Lower lobe of right lung (tissue), 2 donors: ENCODE results near the gene FIGNL1. TPM values are rescaled to one million over a fixed set of nuclear protein-coding genes. Genes with fewer than 3 reads are reported as not detected.

ENCODE experiments used
- ATAC-seq, 2 donors: fragments of 200-7000 bp; cut with Tn5 transposase; one replicate each; pipeline ENCODE4 v1.9.1; 2020 to 2022; ENCODE audit warnings: mild to moderate bottlenecking in 2 of 2, moderate library complexity in 2 of 2
- DNase-seq: peaks from one replicate; pipeline ENCODE4 v3.0.0-alpha.2; 2020
- H3K27ac ChIP-seq: fragments of 200-600 bp; one replicate; pipeline ENCODE4 v1.8.0; 2022
- H3K27me3 ChIP-seq: fragments of 200-600 bp; one replicate; pipeline ENCODE4 v1.8.0; 2022; ENCODE audit warnings: low read depth
- H3K36me3 ChIP-seq: fragments of 200-600 bp; one replicate; pipeline ENCODE4 v1.8.0; 2022; ENCODE audit warnings: mild to moderate bottlenecking
- H3K4me1 ChIP-seq: fragments of 200-600 bp; one replicate; pipeline ENCODE4 v1.8.0; 2022
- H3K4me3 ChIP-seq: fragments of 200-600 bp; one replicate; pipeline ENCODE4 v1.8.0; 2022; ENCODE audit warnings: mild to moderate bottlenecking
- H3K9me3 ChIP-seq: fragments of 200-600 bp; one replicate; pipeline ENCODE4 v1.8.0; 2022
- intact Hi-C: fragments of 100-400 bp; cut with DNase I; formaldehyde crosslinking; loops from one replicate; pipeline ENCODE4 v1.11.0; 2022
- long read RNA-seq: library from polyadenylated mRNA; unstranded; transcript quantifications from one replicate; pipeline ENCODE4 v2.0.0, GENCODE V29; 2021
- total RNA-seq: library from RNA; stranded (reverse); fragmentation: NEBNext Ultra II Directional; extraction: Animal tissue kit (Norgen Biotek cat#: 25700); gene quantifications from one replicate; pipeline ENCODE4 v1.2.1, GENCODE V29; 2021
- TF ChIP-seq, protein P1 (sequence below): fragments of 200-600 bp; IDR thresholded peaks from one replicate; pipeline ENCODE4 v1.8.0; 2022; ENCODE audit warnings: antibody characterized with exemption, mild to moderate bottlenecking
- donor health status: DM: no; HTN: yes; CAD: no; lungs with severe emphysema.

The FIGNL1 gene, protein sequence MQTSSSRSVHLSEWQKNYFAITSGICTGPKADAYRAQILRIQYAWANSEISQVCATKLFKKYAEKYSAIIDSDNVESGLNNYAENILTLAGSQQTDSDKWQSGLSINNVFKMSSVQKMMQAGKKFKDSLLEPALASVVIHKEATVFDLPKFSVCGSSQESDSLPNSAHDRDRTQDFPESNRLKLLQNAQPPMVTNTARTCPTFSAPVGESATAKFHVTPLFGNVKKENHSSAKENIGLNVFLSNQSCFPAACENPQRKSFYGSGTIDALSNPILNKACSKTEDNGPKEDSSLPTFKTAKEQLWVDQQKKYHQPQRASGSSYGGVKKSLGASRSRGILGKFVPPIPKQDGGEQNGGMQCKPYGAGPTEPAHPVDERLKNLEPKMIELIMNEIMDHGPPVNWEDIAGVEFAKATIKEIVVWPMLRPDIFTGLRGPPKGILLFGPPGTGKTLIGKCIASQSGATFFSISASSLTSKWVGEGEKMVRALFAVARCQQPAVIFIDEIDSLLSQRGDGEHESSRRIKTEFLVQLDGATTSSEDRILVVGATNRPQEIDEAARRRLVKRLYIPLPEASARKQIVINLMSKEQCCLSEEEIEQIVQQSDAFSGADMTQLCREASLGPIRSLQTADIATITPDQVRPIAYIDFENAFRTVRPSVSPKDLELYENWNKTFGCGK
- total RNA-seq, result 5.0 TPM
- long read RNA-seq, partial matches to known transcripts, result 0 of 10 reads
- long read RNA-seq, other reads (novel, unspliced or antisense), result 5 of 10 reads

DNA sequence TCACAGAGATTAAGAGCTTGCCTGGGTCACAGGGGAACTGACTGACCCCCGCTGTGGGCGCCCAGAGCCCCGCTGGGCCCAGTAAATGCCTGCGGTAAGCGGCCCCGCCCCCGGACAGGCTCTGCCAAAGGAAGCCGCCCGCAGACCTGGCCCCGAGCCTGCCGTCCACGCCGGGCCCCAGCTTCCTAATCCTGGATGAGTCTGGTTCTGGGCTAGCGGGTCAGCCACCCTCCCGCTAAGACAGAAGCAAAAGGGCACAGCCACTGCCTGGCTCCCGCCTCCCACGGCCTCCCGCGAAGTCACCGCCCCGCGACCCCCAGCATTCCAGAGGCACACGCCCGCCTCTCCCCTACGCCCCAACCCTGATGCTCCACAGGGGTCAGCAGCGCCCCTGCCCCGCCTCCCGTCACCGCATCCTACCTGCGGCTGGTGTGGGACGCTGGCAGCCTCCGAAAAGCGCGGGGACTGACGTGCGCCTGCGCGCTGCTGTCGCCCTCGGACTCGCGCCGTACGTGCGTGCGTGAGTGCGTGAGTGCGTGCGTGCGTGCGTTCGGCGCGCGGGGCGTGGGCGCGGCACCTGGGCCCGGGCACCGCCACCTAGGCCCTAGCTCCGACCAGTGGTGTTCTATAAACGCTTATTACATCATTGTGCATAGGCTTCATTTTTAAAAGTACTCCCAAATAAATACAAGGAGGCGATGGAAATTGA, at the start of gene FIGNL1:
TSS of gene FIGNL1 (minus strand) at position 470 of the 709 bp plus-strand sequence. CDS start 3,063 bp downstream, outside the sequence.
- no peaks in the 10 kb centered on the region for H3K9me3 ChIP-seq
- DNase-seq (peak; percentile 90), ATAC-seq (peak; percentile 99 to 100)
- peak within 1 kb of the TSS; percentile 79 for H3K4me3 ChIP-seq
- intact Hi-C loops, result no loop called here
- peak within 1 kb of the TSS; percentile 85 for H3K27ac ChIP-seq
- peaks cover 20% of the 10 kb centered on the region for H3K36me3 ChIP-seq
- TF ChIP-seq, protein P1, sequence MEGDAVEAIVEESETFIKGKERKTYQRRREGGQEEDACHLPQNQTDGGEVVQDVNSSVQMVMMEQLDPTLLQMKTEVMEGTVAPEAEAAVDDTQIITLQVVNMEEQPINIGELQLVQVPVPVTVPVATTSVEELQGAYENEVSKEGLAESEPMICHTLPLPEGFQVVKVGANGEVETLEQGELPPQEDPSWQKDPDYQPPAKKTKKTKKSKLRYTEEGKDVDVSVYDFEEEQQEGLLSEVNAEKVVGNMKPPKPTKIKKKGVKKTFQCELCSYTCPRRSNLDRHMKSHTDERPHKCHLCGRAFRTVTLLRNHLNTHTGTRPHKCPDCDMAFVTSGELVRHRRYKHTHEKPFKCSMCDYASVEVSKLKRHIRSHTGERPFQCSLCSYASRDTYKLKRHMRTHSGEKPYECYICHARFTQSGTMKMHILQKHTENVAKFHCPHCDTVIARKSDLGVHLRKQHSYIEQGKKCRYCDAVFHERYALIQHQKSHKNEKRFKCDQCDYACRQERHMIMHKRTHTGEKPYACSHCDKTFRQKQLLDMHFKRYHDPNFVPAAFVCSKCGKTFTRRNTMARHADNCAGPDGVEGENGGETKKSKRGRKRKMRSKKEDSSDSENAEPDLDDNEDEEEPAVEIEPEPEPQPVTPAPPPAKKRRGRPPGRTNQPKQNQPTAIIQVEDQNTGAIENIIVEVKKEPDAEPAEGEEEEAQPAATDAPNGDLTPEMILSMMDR, result no peak
- H3K27me3 ChIP-seq, result no peaks in the 10 kb centered on the region
- peaks cover 15% of the 10 kb centered on the region for H3K4me1 ChIP-seq

DNA sequence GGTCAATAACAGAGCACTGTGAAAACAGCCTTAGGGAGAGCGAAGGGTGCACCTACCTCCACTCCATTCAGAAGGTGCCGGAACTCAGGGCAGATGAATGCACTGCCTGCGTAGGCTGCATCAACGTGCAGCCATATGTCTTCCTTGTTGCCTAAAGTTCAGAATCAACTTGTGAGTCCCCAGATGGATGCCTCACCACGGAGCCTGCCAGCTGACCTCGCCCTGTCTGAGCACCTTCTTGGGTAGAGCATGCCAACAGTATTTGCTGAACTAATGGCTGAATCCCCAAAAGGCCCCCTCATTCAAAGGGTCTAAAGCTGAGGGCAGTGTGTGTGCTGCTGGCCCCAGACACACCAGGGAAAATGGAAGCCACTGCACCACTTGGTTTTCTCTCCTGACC, 48.9 kb upstream of the FIGNL1 start:
- Histone ChIP-seq H3K27me3 (no peaks in the 10 kb centered on the region), H3K4me1 (peaks cover 17% of the 10 kb centered on the region), H3K36me3 (no peaks in the 10 kb centered on the region), H3K9me3 (no peaks in the 10 kb centered on the region), H3K27ac (no peak overlapping the region), H3K4me3 (no peak overlapping the region)
- TF ChIP-seq, protein P1, result no peak
- intact Hi-C loops, result no loop called here
- no peak for DNase-seq
- no peak for ATAC-seq

DNA sequence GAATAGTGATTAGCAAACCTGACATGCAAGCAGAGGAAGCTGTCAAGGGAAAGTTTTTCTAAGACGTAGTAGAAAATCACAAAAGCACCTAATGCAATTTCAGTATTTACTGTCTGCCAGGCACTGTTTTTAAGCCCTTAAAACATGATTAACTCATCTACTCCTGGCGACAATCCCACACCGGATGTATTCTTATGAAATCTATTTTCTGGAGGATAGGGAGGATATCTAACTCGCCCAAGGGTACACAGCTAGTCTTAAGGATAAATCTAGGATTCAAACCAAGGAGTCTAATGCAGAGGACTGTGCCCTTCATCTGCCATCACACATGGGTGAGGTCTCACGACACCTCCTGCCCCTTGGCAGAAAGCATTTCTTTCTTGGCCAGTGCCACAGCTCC, 47.8 kb upstream of the FIGNL1 start:
- Histone ChIP-seq H3K27ac (no peak overlapping the region), H3K27me3 (no peaks in the 10 kb centered on the region), H3K36me3 (no peaks in the 10 kb centered on the region), H3K4me1 (peaks cover 17% of the 10 kb centered on the region), H3K4me3 (no peak overlapping the region), H3K9me3 (no peaks in the 10 kb centered on the region)
- intact Hi-C loops, result no loop called here
- DNase-seq, result no peak
- TF ChIP-seq, protein P1, result no peak
- no peak for ATAC-seq

DNA sequence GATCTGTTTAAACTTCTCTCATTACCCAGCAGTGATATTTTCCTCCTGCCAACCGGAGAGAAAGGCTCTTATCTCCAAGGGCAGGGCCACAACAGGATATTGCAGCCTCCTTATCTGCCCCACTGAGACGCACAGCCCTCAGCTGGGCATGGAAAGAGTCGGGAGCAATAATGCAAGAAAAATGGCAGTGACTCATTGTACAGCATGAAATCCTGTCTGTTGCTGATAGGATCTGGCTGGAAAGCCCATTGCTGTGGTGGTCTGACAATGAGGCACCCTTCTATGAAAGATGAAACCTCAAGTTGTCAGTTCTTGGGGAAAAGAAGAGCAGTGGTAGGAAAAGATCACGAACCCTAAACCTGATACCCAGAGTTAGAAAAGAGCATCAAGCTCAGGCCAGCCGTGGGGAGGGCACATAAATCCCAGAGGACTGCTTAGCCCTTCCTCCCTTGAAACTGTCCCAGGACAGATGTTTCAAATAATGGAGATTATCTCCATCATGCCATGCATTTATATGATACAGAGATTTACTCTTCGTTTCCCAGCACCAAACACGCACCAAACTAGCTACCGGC, 47.0 kb upstream of the FIGNL1 start:
- no peak overlapping the region for H3K27ac ChIP-seq
- TF ChIP-seq, protein P1, result no peak
- intact Hi-C loops, result no loop called here

DNA sequence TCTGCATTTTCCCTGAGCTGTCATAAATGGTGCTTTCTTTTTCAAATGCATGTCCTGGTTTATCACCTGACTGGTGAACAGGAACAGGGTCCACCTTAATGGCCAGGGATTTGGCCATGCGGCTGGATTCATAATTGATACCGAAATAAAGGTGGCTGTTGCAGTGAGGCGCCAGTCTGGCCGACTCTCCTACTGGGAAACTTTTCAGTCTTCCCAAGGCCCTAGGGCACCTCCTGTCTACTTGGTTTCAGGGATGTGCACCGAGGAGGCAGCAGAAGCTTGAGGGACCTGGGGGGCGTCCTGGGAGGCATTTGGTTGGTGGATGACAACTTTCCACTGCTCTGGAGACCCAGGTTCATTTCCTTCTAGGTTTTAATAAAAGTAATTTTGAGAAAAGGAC, 46.4 kb upstream of the FIGNL1 start:
- no peak for ATAC-seq
- no peak for DNase-seq
- H3K4me3 ChIP-seq, result no peak overlapping the region
- H3K9me3 ChIP-seq, result no peaks in the 10 kb centered on the region
- intact Hi-C loops, result no loop called here
- TF ChIP-seq, protein P1, result no peak
- H3K27me3 ChIP-seq, result no peaks in the 10 kb centered on the region
- peaks cover 17% of the 10 kb centered on the region for H3K4me1 ChIP-seq
- H3K36me3 ChIP-seq, result no peaks in the 10 kb centered on the region
- H3K27ac ChIP-seq, result no peak overlapping the region

More for the DNA sequence above, 47.0 kb upstream of the FIGNL1 start:
- Histone ChIP-seq H3K4me1 (peaks cover 17% of the 10 kb centered on the region), H3K4me3 (no peak overlapping the region), H3K9me3 (no peaks in the 10 kb centered on the region), H3K27me3 (no peaks in the 10 kb centered on the region), H3K36me3 (no peaks in the 10 kb centered on the region)
- ATAC-seq, result peak; percentile 37 to 51
- no peak for DNase-seq
